SIG-M5 (cell line): ENCODE data around the gene MFRP.

Experiments used
- DNase-seq: peaks from one replicate; lab custom pipeline; 2025; lab: John Stamatoyannopoulos, UW

MFRP gene

GRCh38 chr11:119318240-119319135 is 28.0 kb downstream of the MFRP start:
- no peak for DNase-seq

DNA sequence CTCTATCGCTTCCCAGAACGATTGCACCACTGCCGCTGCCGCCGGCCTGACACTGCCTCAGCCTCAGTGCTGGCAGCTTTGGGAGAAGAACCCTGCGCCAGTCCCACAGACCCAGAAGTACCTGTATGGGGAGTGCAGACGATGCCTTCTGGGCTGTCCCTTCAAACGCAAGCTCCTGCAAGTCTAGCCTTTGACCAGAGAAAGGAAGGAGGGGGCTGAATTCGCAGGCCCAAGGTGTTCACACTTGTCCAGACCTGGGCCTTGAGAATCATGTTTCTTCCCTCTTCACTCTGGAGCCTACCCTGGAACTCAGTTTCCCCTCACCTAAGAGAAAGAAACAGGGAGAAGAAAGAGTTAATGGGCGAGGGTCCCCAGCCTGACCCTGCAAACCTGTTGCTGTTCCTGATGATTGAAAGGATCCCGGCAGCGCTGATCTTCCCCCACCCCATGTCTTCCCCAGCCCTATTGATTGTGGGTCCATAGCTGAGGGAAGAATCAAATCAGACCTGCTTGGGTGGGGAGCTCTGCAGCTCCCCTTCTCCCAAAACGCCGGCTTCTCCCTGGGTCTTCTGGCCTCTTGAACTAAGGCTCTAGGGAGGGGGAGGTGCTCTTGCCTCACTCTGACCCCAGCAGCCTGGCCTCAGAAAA is 28.8 kb downstream of the MFRP start:
- no peak for DNase-seq

DNA sequence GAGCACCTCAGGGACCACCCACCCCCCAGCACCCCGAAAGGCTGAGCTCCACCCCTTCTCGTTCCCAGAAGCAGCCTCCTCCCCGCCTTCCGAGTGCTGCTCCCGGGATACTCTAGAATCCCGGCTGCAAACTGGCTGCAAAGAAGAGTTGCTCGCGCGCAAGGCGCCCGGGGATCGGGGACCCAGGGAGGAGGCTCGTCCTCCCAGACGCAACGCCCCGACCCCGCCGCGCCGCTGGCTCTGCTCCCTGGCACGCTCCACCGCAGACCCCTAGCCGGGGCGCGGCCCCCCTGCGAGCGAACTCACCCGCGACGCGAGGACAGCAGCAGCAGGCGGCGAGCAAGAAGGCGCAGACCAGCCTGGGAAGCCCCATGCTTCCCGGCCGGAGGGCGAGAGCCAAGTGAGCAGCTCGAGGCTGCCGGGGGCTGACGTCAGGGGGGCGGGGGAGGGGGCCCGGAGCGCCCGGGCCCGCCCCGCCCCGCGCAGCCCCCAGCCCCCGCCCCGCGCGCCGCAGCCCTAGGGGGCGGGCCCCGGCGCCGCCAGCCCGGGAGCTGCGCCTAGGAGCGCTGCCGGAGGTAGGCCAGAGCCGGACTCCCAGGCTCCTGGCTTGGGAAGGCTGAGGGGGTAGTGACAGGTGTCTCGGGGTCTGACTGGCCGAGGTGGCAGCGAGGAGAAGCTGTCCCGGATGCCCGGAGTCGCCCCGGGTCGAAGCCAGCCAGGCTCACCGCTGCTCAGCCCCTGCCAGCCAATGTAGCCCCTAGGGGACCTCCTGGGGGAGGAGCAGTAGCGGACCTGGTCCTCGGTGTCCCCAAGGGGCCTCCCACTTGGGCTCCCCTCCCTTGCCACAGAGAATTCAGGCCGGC is 29.5 kb downstream of the MFRP start, which contains the start of gene MCAM:
Gene MCAM (minus strand): TSS at position 402 of the 863 bp plus-strand sequence. CDS start 29 bp downstream, at position 373.
- no peak for DNase-seq

GRCh38 chr11:119316016-119316728 is 30.3 kb downstream of the MFRP start:
- no peak for DNase-seq

GRCh38 chr11:119315131-119316015 is 31.1 kb downstream of the MFRP start:
- no peak for DNase-seq

GRCh38 chr11:119314726-119315125 is 31.8 kb downstream of the MFRP start:
- DNase-seq, result no peak

- no peak for DNase-seq
Observed at GRCh38 chr11:119310682-119311052, 35.8 kb downstream of the MFRP start.

DNA sequence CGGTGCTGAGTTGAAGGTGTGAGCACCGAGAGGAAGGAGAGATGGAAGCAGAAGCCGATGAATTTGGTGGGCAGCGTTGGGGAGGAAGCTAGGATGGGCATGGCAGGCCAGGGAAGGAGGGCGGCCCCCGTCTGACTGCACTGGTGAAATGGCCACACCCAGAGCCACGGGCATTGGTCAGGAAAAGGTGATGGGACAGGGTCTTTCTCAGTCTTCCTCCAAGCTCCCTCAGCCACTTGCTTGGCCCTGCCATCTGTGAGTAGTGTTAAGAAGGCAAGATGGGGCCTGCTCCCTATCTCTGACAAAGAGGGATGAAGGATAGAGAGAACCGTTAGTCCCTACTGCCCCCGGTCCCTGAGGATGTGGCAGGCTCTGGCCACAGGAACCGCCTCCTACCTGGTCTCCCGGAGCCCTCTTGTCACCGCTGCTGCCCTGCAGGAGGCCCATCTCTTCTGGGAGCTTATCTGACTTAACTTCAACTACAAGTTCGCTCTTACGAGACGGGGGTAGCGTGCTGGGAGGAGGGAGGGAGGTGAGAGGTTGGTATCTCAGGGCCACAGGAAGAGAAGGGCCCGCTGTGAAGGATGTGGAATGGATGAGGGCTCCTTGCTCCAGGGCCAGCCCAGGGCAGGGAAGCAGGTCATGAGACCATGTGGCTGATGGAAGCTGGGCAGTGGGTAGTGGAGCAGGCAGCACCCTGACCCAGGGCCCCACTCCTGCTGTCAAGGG is 36.4 kb downstream of the MFRP start:
- DNase-seq, result no peak

- no peak for DNase-seq
Observed at GRCh38 chr11:119309411-119309810, 37.1 kb downstream of the MFRP start.

GRCh38 chr11:119307974-119308373 is 38.5 kb downstream of the MFRP start:
- no peak for DNase-seq

- no peak for DNase-seq
Observed at GRCh38 chr11:119307219-119307618, 39.3 kb downstream of the MFRP start.

GRCh38 chr11:119306373-119306890 is 40.1 kb downstream of the MFRP start:
- DNase-seq, result no peak

DNA sequence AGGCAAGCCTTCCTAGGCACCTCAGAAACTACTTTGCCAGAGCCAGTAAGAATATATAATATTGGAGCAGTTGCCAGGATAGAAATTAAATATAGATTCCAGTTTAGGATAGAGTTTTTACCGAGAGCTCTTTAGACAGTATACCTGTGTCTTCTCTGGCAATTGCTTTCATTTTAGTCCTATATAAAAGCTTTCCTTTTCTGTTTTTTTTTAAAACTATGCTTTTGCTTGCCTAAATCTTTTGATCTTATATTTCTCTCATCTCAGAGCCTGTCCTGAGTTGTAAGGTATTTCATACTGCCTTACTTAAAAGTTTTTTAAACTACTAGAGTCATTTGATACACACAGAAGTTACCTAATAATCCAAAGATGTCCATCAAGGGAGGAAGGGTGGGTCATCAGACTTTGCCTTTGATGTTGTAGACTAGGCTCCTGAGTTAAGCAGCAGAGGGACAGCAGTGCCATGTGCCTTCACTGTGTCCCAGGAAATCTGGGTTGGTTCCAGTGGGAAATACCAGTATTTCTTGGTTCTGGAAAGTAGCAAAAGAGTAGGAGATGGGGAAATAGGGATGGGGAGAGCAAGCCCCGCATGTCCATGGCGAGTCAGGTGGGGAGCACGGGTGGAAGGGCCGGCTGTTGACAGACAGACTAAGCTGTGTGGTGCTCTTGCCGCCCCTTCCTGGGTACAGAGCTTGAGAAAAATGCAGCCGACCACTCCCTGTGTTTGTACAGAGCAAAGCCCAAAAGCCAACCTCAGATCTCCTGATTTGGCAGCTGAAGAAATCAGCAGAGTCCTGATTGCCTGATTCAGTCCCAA is 40.7 kb downstream of the MFRP start:
- no peak for DNase-seq

DNA sequence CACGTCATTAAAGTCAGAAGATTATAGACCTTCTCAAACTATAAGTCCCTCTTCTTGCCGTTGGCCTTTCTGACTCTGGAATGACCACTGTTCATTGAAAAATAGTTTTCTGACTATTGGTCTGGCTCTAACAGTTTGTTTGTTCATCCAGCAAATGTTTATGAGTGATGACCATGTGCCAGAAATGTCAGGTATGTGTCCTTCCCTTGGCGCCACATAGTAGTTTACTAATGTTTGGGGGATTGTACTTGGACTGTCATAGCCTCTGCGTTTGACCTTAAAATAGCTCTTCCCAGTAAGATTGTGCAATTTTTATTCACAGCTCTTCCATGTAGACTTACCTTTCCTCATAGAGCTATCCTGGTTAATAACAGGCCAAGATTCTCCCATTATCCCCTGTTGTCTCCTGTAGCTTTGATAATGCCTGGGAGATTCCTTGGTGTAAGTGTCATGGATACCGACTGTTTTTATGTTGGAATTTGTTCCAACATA is 43.2 kb downstream of the MFRP start:
- DNase-seq, result no peak

DNA sequence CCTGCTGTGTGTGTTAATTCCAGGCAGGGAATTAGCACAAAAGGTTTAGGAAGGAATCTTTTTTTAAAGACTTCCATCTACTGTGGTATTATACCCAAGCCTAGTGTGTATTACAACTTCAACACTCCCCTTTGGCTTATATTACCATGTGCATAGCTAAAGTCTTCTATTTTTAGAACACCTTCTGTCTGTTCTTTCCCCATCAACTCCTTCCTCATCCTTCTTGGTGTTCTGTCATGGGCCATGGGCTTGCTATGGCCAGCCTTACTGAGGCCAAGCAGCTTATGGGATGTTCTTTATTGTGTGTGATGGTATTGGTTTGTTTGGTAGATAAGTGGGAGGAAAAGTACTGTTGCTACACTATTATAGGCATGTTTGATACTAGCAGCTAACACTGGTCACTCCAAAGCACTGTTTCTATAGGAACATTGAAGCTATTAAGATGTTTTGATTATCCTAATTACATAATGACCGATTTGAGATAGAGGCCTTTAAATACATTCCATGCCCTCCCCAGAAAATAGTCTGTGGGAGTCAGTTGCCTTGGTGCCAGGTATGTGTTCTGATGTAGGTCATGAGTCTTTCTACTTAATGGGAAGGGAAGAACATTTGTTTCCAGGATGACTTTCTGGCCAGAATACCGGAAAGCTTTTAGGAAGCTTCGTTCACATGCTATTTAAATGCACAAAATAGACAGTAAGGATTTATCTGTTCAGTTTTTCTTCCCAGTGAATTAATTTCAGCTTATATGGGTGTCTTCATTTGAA is 46.1 kb downstream of the MFRP start:
- no peak for DNase-seq

DNA sequence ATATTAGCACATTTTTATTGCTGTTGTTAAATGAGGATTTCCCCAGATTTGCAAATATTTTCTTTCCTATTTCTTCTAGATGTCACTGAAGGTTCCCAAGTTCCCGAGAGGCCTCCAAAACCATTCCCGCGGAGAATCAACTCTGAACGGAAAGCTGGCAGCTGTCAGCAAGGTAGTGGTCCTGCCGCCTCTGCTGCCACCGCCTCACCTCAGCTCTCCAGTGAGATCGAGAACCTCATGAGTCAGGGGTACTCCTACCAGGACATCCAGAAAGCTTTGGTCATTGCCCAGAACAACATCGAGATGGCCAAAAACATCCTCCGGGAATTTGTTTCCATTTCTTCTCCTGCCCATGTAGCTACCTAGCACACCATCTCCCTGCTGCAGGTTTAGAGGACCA is 47.1 kb downstream of the MFRP start:
- DNase-seq, result no peak

- no peak for DNase-seq
Observed at GRCh38 chr11:119298726-119299125, 47.8 kb downstream of the MFRP start.

DNA sequence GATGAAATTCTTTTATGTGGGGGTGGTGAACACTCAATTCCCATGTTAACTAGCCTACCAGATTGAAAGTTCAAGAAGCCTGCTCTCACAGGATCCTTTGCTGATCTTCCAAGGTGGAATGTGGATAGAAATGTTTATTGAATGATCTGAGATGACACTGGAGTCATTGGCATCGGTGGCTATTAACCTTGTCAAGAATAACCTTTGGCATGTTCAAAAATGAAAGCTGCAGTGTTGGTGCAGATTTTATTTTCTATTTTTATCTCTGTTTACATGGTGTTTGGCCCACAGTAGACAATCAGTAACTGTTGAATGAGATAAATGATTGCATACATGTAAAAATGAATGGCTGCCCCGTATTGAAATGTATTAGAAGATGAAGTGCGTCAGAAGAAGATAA is 48.6 kb downstream of the MFRP start:
- DNase-seq, result no peak
